DOHH2 (cell line): ENCODE measurements around the gene BHLHA9.

Experiments used
- CTCF ChIP-seq: fragments of 200-600 bp; sonication (generic); IDR thresholded peaks from one replicate; pipeline ENCODE4 v1.5.1; 2014; ENCODE audit warnings: antibody characterized with exemption, mild to moderate bottlenecking, low read depth, low read length; ENCODE audit not compliant: poor library complexity, severe bottlenecking
- EZH2phosphoT487 ChIP-seq: fragments of 200-600 bp; sonication (generic); IDR thresholded peaks from 2 replicates; pipeline ENCODE4 v1.6.1; 2017; ENCODE audit warnings: borderline replicate concordance, mild to moderate bottlenecking, antibody characterized with exemption, low read length, moderate library complexity, mixed read lengths

DNA sequence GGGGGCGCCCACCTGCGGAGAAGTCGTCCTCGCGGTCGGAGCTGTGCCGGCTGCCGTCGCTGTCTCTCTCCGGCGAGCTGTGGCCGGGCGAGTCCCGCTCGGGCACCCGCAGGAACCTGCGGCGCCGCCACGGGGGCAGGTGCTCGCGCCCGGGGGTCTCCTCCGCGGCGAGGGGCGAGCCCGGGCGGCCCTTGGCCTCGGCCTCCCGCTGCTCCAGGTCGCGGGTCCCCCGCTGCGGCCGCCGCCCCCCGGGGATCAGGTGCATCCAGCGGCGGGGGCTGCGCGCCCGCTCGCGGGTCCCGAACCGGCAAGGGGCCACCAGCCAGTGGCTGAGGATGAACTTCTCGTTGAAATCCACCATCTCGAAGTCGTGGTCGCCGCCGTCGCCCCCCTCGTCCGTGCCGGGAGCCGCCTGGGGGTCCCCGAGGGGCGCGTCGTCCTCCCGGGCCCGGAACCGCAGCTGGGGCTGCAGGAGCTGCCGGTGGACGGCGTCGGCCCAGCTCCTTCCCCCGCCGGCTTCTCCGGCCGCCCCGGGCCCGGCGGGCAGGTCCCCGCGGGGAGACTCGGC, 41.4 kb upstream of the BHLHA9 start:
- TF ChIP-seq CTCF (no peak), EZH2phosphoT487 (no peak)
